ENCODE results near the gene ITGA8. TPM values are rescaled to one million over a fixed set of nuclear protein-coding genes. Genes with fewer than 3 reads are reported as not detected.

The ITGA8 gene
- total and polyA plus RNA-seq, 10 donors, result 1.7 to 60.3 (median 32.9) TPM

GRCh38 chr10:15486404-15486803 is 233.3 kb downstream of the ITGA8 start:
- H3K27ac ChIP-seq, result peak overlapping the region in 4 of 8 donors; percentile 26 to 44 (median 32)
- peaks cover 0 to 9% (median 0%) of the 10 kb centered on the region in 6 donors for H3K4me1 ChIP-seq
- no peak for DNase-seq
- intact Hi-C loops (cut with DNase I; ENCODE audit: low total_unique reads), result no loop called here
- H3K9me3 ChIP-seq, result no peaks in the 10 kb centered on the region
- H3K4me3 ChIP-seq, result no peak overlapping the region
- 38 to 56% (median 44%) methylated on average over 4 of the region's 4 CpGs for WGBS, 5 donors
- no peaks in the 10 kb centered on the region for H3K36me3 ChIP-seq
- TF ChIP-seq POLR2A (IDR thresholded peaks at IDR 0.05), result no peak
- no peak for TF ChIP-seq POLR2AphosphoS5 (IDR thresholded peaks at IDR 0.05)
- TF ChIP-seq CTCF (IDR thresholded peaks at IDR 0.05 in 8 of 11, conservative IDR thresholded peaks at IDR 0.05 in 3 of 11), result no peak
- peaks cover 0 to 6% (median 0%) of the 10 kb centered on the region in 7 donors for H3K27me3 ChIP-seq (replicated peaks in 1 of 7)

- Histone ChIP-seq H3K36me3 (no peaks in the 10 kb centered on the region), H3K4me1 (peaks cover 0 to 9% (median 0%) of the 10 kb centered on the region in 6 donors), H3K27me3 (replicated peaks in 1 of 7) (peaks cover 0 to 6% (median 0%) of the 10 kb centered on the region in 7 donors), H3K4me3 (no peak overlapping the region), H3K9me3 (no peaks in the 10 kb centered on the region), H3K27ac (peak overlapping the region in 7 of 8 donors; percentile 0 to 63 (median 39))
- intact Hi-C loops (cut with DNase I; ENCODE audit: low total_unique reads), result no loop called here
- 39 to 59% (median 53%) methylated on average over 5 of the region's 5 CpGs for WGBS, 5 donors
- no peak for DNase-seq
- no peak for TF ChIP-seq CTCF (IDR thresholded peaks at IDR 0.05 in 8 of 11, conservative IDR thresholded peaks at IDR 0.05 in 3 of 11)
- TF ChIP-seq POLR2A (IDR thresholded peaks at IDR 0.05), result no peak
- no peak for TF ChIP-seq POLR2AphosphoS5 (IDR thresholded peaks at IDR 0.05)
Measured at GRCh38 chr10:15485684-15486316, 233.9 kb downstream of the ITGA8 start.

DNA sequence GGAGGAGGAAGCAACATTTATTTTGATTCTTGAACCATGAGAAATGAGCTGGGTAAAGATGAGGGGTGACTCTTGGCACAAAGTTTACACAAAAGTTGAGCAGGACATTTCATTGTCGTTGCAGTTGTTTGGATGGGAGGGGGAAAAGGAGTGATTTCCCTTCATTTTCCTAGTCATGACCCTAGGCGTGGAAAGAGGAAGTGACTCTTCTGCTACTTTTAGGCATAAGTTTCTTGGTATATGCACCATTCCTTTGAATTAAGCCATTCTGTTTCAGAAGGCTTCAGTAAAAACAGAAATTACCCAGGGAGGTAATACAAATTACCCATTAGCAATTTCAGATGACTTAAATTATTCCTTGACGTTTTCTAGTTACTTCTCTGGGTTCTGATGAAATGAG is 234.7 kb downstream of the ITGA8 start:
- Histone ChIP-seq H3K27ac (peak overlapping the region in 6 of 8 donors; percentile 0 to 63 (median 41)), H3K4me1 (peaks cover 0 to 9% (median 0%) of the 10 kb centered on the region in 6 donors), H3K4me3 (no peak overlapping the region), H3K9me3 (no peaks in the 10 kb centered on the region), H3K36me3 (no peaks in the 10 kb centered on the region), H3K27me3 (replicated peaks in 1 of 7) (peaks cover 0 to 6% (median 0%) of the 10 kb centered on the region in 7 donors)
- 17 to 20% (median 18%) methylated on average over 3 of the region's 3 CpGs for WGBS, 5 donors
- intact Hi-C loops (cut with DNase I; ENCODE audit: low total_unique reads), result no loop called here
- TF ChIP-seq POLR2A (IDR thresholded peaks at IDR 0.05), result no peak
- no peak for TF ChIP-seq CTCF (IDR thresholded peaks at IDR 0.05 in 8 of 11, conservative IDR thresholded peaks at IDR 0.05 in 3 of 11)
- TF ChIP-seq POLR2AphosphoS5 (IDR thresholded peaks at IDR 0.05), result no peak
- DNase-seq, result no peak

- WGBS, 5 donors, result 55 to 87% (median 68%) methylated on average over 3 of the region's 3 CpGs
- no peak for DNase-seq
- Histone ChIP-seq H3K4me1 (peaks cover 0 to 9% (median 0%) of the 10 kb centered on the region in 6 donors), H3K4me3 (no peak overlapping the region), H3K27ac (peak overlapping the region in 2 of 8 donors; percentile 28 to 55), H3K36me3 (no peaks in the 10 kb centered on the region), H3K9me3 (no peaks in the 10 kb centered on the region), H3K27me3 (replicated peaks in 1 of 7) (peaks cover 0 to 6% (median 0%) of the 10 kb centered on the region in 7 donors)
- TF ChIP-seq POLR2AphosphoS5 (IDR thresholded peaks at IDR 0.05), result no peak
- no peak for TF ChIP-seq CTCF (IDR thresholded peaks at IDR 0.05 in 8 of 11, conservative IDR thresholded peaks at IDR 0.05 in 3 of 11)
- no peak for TF ChIP-seq POLR2A (IDR thresholded peaks at IDR 0.05)
- intact Hi-C loops (cut with DNase I; ENCODE audit: low total_unique reads), result no loop called here
Measured at GRCh38 chr10:15484128-15484527, 235.6 kb downstream of the ITGA8 start.

Data from spleen (tissue), 11 donors.